Cardiac fibroblast (primary cell): Measurements from ENCODE around the gene HIPK4.
"Not testable (repeated sequence)": the region's sequence is repeated elsewhere in the genome, so short reads cannot be mapped to it uniquely, and the experiment has no call there.

ENCODE experiments used
- DNase-seq, 2 donors: peaks; one replicate each; pipeline versions ENCODE4 v3.0.0 to v3.0.0-alpha.2; 2010; ENCODE audit warnings: low read depth in 2 of 2
- H3K4me3 ChIP-seq, 2 donors: replicated peaks in 1 of 2; 1 replicate in 1 of 2; 2 replicates in 1 of 2; pipeline ENCODE4 v1.5.1; 2011; ENCODE audit warnings: low read depth in 2 of 2, low read length in 2 of 2, mild to moderate bottlenecking in 2 of 2, moderate library complexity in 1 of 2
- TF ChIP-seq, protein P1 (sequence below): IDR thresholded peaks from one replicate; pipeline ENCODE4 v1.5.1; 2011; ENCODE audit warnings: low read depth, mild to moderate bottlenecking, low read length, inconsistent platforms

HIPK4 gene

DNA sequence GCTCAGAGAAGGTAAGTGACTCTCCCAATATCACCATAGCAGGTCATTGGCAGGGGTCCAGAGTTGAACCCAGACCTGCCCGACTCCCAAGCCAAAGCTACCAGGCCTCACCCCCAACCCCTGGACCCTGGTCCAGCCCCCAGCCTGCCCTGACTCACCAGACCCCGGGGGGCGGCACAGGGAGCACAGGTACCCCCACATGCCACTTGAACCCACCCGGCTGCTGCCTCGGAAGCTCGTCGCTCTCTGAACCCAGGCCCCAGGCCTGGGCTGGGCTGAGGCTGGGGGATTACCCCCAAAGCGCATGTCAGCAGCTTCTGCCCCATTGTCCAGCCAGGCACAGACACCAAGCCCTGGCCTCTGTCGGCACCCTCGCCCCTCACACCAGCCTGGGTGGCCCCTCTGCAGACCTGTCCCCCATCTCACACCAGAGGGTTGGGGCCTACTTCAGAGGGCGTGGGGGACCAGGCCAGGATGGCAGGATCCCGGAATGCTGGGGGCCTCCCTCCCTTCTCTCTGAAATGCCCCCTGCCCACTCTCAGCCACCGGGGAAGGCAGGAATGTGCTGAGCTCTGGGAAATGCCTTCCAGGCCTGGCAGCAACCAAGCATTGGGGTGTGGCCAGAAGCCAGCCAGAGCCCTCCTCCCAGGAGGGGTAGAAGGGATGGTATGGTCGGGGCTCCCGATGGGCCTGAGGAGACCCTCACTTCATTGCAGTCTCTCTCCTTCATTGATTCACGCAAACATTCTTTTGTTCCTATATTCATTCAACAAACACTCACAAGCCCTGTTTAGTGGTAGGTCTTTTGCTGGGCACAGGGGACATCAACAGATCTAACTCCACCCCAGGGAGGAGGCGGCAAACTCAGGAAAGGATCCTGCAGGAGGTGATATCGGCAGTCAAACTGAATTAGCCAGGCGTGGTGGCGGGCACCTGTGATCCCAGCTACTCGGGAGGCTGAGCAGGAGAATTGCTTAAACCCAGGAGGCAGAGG lies 24.9 kb upstream of the HIPK4 start:
- H3K4me3 ChIP-seq: no peak overlapping the region

GRCh38 chr19:40413291-40413845 lies 23.4 kb upstream of the HIPK4 start, which contains the start of gene PRX:
Gene PRX, minus strand, starts transcription at chr19:40413378. Its CDS starts 5,446 bp downstream, at chr19:40407932.
- DNase-seq: no peak
- H3K4me3 ChIP-seq: no peak within 1 kb of the TSS
- TF ChIP-seq, protein P1, sequence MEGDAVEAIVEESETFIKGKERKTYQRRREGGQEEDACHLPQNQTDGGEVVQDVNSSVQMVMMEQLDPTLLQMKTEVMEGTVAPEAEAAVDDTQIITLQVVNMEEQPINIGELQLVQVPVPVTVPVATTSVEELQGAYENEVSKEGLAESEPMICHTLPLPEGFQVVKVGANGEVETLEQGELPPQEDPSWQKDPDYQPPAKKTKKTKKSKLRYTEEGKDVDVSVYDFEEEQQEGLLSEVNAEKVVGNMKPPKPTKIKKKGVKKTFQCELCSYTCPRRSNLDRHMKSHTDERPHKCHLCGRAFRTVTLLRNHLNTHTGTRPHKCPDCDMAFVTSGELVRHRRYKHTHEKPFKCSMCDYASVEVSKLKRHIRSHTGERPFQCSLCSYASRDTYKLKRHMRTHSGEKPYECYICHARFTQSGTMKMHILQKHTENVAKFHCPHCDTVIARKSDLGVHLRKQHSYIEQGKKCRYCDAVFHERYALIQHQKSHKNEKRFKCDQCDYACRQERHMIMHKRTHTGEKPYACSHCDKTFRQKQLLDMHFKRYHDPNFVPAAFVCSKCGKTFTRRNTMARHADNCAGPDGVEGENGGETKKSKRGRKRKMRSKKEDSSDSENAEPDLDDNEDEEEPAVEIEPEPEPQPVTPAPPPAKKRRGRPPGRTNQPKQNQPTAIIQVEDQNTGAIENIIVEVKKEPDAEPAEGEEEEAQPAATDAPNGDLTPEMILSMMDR: no peak

More for the DNA sequence above, 24.9 kb upstream of the HIPK4 start:
- TF ChIP-seq, protein P1: no peak
- no peak for DNase-seq

GRCh38 chr19:40412866-40413265 lies 22.9 kb upstream of the HIPK4 start:
- no peak for DNase-seq
- H3K4me3 ChIP-seq: no peak overlapping the region
- TF ChIP-seq, protein P1: no peak

GRCh38 chr19:40411958-40412499 lies 22.0 kb upstream of the HIPK4 start:
- no peak for DNase-seq
- H3K4me3 ChIP-seq: no peak overlapping the region
- TF ChIP-seq, protein P1: no peak

GRCh38 chr19:40411125-40411842 lies 21.3 kb upstream of the HIPK4 start:
- no peak overlapping the region for H3K4me3 ChIP-seq
- DNase-seq: no peak
- TF ChIP-seq, protein P1: no peak

- TF ChIP-seq, protein P1: no peak
- H3K4me3 ChIP-seq: no peak overlapping the region
- DNase-seq: no peak
Measured at GRCh38 chr19:40410030-40410389, 20.0 kb upstream of the HIPK4 start.

DNA sequence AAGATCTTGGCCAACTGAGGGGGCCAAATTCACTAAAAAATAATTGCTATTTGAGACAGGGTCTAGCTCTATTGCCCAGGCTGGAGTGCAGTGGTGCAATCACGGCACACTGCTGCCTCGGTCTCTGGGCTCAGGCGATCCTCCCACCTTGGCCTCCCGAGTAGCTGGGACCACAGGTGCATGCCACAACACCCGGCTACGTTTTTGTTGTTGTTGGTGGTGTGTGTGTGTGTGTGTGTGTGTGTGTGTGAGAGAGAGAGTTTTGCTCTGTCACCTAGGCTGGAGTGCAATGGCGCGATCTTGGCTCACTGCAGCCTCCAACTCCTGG lies 18.6 kb upstream of the HIPK4 start:
- H3K4me3 ChIP-seq, DNase-seq: not testable (repeated sequence)
